Activated CD8-positive, alpha-beta T cell treated with anti-CD3 and anti-CD28 coated beads for 36 hours (primary cell): ENCODE measurements around the gene FGD6. TPM values are rescaled to one million over a fixed set of nuclear protein-coding genes. Genes with fewer than 3 reads are reported as not detected.
"Not testable (repeated sequence)": the region's sequence is repeated elsewhere in the genome, so short reads cannot be mapped to it uniquely, and the experiment has no call there.

Experiments used
- ATAC-seq: fragments of 200-7000 bp; cut with Tn5 transposase; one replicate; pipeline ENCODE4 v1.10.0; 2021; ENCODE audit warnings: mild to moderate bottlenecking, moderate library complexity
- CTCF ChIA-PET: fragments of 350-600 bp; sonication (Branson Sonifier 250); formaldehyde crosslinking; loops from one replicate; lab custom pipeline; 2021; ENCODE audit warnings: antibody characterized with exemption; lab: Charles Lee
- POLR2A ChIA-PET: fragments of 350-600 bp; sonication (Branson Sonifier 250); formaldehyde crosslinking; loops from one replicate; lab custom pipeline; 2021; ENCODE audit warnings: antibody characterized with exemption; lab: Charles Lee
- DNase-seq: peaks from one replicate; pipeline ENCODE4 v3.0.0-alpha.2; 2020
- H3K27ac Mint-ChIP-seq: one replicate; pipeline ENCODE4 v1.8.0; 2021; ENCODE audit warnings: mild to moderate bottlenecking, mixed read lengths
- H3K27me3 Mint-ChIP-seq: one replicate; pipeline ENCODE4 v1.8.0; 2021; ENCODE audit warnings: mixed read lengths
- H3K36me3 Mint-ChIP-seq: one replicate; pipeline ENCODE4 v1.8.0; 2021; ENCODE audit warnings: low read depth, mixed read lengths
- H3K4me1 Mint-ChIP-seq: one replicate; pipeline ENCODE4 v1.8.0; 2021; ENCODE audit warnings: low read depth, mixed read lengths
- H3K4me3 Mint-ChIP-seq: one replicate; pipeline ENCODE4 v1.8.0; 2021; ENCODE audit warnings: mild to moderate bottlenecking, moderate library complexity, mixed read lengths
- H3K9me3 Mint-ChIP-seq: one replicate; pipeline ENCODE4 v1.8.0; 2021; ENCODE audit warnings: mixed read lengths
- CTCF ChIP-seq: fragments of 200-600 bp; IDR thresholded peaks from one replicate; pipeline ENCODE4 v1.8.0; 2022; ENCODE audit warnings: antibody characterized with exemption, mild to moderate bottlenecking
- intact Hi-C: fragments of 100-400 bp; cut with micrococcal nuclease; formaldehyde crosslinking; loops from one replicate; pipeline ENCODE4 v1.10.0; 2022
- total RNA-seq, 2 experiments: library from RNA; stranded (reverse); gene quantifications; one replicate each; pipeline ENCODE4 v1.2.3, GENCODE V29; 2021

FGD6 gene
- total RNA-seq, 2 experiments from 2014 or later: 0.41 to 0.54 TPM

GRCh38 chr12:95241761-95242506, 24.7 kb upstream of the FGD6 start:
- H3K27me3 Mint-ChIP-seq: no peaks in the 10 kb centered on the region
- H3K4me3 Mint-ChIP-seq: no peak overlapping the region
- intact Hi-C loops: no loop called here
- ChIA-PET POLR2A (no interaction called here), CTCF (no interaction called here)
- no peak for DNase-seq
- no peak for ATAC-seq
- H3K4me1 Mint-ChIP-seq: peaks cover 20% of the 10 kb centered on the region
- TF ChIP-seq CTCF: no peak
- peaks cover 21% of the 10 kb centered on the region for H3K36me3 Mint-ChIP-seq
- no peak overlapping the region for H3K27ac Mint-ChIP-seq
- no peaks in the 10 kb centered on the region for H3K9me3 Mint-ChIP-seq

DNA sequence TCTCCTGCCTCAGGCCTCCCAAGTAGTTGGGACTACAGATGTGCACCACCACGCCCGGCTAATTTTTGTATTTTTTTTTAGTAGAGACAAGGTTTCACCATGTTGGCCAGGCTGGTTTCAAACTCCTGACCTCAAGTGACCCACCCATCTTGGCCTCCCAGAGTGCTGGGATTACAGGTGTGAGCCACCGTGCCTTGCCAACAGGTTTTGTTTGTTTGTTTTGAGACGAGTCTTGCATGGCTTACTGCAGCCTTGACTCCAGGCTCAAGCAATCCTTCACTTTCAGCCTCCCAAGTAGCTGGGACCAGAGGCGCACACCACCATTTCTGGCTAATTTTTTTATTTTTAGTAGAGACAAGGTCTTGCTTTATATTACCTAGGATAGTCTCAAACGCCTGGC, 23.9 kb upstream of the FGD6 start:
- H3K27me3 Mint-ChIP-seq, intact Hi-C loops, H3K9me3 Mint-ChIP-seq, ATAC-seq, POLR2A ChIA-PET, H3K27ac Mint-ChIP-seq, DNase-seq, CTCF ChIA-PET, H3K4me3 Mint-ChIP-seq: not testable (repeated sequence)
- Mint-ChIP-seq H3K36me3 (peaks cover 27% of the 10 kb centered on the region), H3K4me1 (peaks cover 21% of the 10 kb centered on the region)

- H3K9me3 Mint-ChIP-seq: no peaks in the 10 kb centered on the region
- no peak overlapping the region for H3K27ac Mint-ChIP-seq
- DNase-seq (no peak), ATAC-seq (no peak)
- intact Hi-C loops: no loop called here
- H3K4me3 Mint-ChIP-seq: no peak overlapping the region
- H3K4me1 Mint-ChIP-seq: peaks cover 19% of the 10 kb centered on the region
- no peak for TF ChIP-seq CTCF
- peaks cover 31% of the 10 kb centered on the region for H3K36me3 Mint-ChIP-seq
- CTCF ChIA-PET: no interaction called here
- H3K27me3 Mint-ChIP-seq: no peaks in the 10 kb centered on the region
- POLR2A ChIA-PET: no interaction called here
These were observed 23.3 kb upstream of the FGD6 start for GRCh38 chr12:95240556-95240955.

GRCh38 chr12:95239835-95240234, 22.6 kb upstream of the FGD6 start:
- H3K9me3 Mint-ChIP-seq, POLR2A ChIA-PET, ATAC-seq, CTCF ChIA-PET, H3K27ac Mint-ChIP-seq, H3K4me3 Mint-ChIP-seq, H3K27me3 Mint-ChIP-seq, intact Hi-C loops, DNase-seq: not testable (repeated sequence)
- H3K36me3 Mint-ChIP-seq: peaks cover 29% of the 10 kb centered on the region
- H3K4me1 Mint-ChIP-seq: peaks cover 19% of the 10 kb centered on the region

GRCh38 chr12:95239216-95239615, 21.9 kb upstream of the FGD6 start:
- Mint-ChIP-seq H3K27ac (no peak overlapping the region), H3K9me3 (no peaks in the 10 kb centered on the region), H3K36me3 (peaks cover 33% of the 10 kb centered on the region), H3K27me3 (no peaks in the 10 kb centered on the region), H3K4me3 (no peak overlapping the region), H3K4me1 (peaks cover 15% of the 10 kb centered on the region)
- CTCF ChIA-PET: no interaction called here
- DNase-seq: no peak
- no peak for TF ChIP-seq CTCF
- POLR2A ChIA-PET: no interaction called here
- intact Hi-C loops: no loop called here
- no peak for ATAC-seq

DNA sequence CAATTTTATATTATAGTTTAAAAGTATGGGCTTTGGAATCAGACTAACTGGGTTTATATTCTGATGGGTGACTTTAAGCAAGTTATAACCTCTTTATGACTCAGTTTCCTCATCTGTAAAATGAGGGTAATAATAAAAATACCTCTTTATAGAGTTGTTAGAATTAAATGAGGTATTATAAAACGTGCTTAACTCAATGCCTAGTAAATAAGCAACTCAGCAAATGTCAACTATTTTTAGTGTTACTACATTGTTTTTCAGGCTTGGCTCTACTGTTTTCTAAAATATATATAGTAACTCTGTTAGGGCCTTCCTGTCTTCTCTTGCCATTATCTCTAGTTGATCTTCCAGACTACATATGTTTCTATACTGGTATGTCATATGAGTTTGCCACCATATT, 20.9 kb upstream of the FGD6 start:
- ChIA-PET POLR2A (no interaction called here), CTCF (no interaction called here)
- DNase-seq (no peak), ATAC-seq (no peak)
- H3K27ac Mint-ChIP-seq: no peak overlapping the region
- intact Hi-C loops: no loop called here
- no peak overlapping the region for H3K4me3 Mint-ChIP-seq
- no peaks in the 10 kb centered on the region for H3K9me3 Mint-ChIP-seq
- no peak for TF ChIP-seq CTCF
- H3K4me1 Mint-ChIP-seq: peaks cover 15% of the 10 kb centered on the region
- H3K36me3 Mint-ChIP-seq: peaks cover 27% of the 10 kb centered on the region
- H3K27me3 Mint-ChIP-seq: no peaks in the 10 kb centered on the region
